GM12872 (cell line): ENCODE results near the gene MROH2A.

Experiments used
- TF ChIP-seq, protein P1 (sequence below): IDR thresholded peaks from 3 replicates; pipeline ENCODE4 v1.5.1; 2011; ENCODE audit warnings: low read depth, mild to moderate bottlenecking, low read length, moderate library complexity; ENCODE audit not compliant: insufficient read depth

Gene MROH2A

DNA sequence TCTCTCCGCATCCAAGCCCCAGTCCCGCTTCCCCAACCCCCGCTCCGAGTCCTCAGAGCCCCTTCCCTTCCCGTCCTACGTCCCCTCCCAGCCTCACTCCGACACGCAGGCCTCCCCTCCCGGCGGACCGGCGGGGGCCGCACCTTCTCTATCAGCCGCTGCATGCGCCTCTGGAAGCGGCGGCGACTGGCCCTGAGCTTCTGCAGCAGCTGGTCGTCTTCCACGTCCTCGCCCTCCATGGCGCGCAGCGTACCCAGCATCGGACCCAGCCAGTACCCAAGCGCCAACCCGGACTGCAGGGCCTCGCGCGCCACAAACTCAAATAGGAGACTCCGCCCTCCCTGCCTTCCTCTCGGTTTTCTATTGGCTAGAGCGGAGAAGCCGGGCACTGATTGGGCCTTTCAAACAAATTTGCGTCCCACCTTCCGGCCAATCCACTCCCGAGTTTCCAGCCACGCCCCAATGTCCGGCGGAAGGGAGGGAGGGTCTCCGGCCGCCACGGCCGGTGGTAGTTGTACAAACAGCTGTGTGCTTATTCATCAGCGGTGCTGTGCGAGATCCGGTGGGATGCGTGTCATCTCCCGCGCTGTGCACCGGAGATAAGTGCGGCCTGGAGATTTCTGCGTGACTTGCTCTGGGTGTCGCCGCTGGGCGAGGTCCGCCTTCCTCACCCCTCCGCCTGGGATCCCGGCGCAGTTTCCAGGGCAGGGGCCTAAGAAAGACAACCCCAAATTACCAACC, 76.3 kb downstream of the MROH2A start, which contains the start of gene HJURP:
HJURP (minus strand) TSS at position 295 of the 741 bp plus-strand sequence; CDS start at position 260, 35 bp downstream.
- TF ChIP-seq, protein P1, sequence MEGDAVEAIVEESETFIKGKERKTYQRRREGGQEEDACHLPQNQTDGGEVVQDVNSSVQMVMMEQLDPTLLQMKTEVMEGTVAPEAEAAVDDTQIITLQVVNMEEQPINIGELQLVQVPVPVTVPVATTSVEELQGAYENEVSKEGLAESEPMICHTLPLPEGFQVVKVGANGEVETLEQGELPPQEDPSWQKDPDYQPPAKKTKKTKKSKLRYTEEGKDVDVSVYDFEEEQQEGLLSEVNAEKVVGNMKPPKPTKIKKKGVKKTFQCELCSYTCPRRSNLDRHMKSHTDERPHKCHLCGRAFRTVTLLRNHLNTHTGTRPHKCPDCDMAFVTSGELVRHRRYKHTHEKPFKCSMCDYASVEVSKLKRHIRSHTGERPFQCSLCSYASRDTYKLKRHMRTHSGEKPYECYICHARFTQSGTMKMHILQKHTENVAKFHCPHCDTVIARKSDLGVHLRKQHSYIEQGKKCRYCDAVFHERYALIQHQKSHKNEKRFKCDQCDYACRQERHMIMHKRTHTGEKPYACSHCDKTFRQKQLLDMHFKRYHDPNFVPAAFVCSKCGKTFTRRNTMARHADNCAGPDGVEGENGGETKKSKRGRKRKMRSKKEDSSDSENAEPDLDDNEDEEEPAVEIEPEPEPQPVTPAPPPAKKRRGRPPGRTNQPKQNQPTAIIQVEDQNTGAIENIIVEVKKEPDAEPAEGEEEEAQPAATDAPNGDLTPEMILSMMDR = no peak

DNA sequence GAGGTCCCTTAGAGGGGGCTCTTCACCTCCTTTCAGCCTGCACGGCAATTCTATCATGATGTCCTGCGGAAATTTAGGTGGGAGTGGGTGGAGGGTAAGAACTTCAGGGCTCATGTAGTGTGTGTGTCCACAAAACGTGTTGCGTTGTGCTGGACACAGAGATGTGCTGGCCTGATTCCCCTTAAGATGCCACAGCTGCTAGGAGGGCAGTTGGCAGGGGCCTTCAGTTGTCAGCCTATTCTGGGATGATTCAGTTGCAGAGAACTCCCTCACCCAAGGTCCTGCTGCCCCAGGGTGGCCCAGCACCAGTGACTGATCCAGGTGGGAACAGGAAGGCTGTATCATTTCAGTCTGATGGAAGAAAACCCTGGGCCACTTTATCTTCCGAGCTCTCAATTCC, 77.2 kb downstream of the MROH2A start:
- TF ChIP-seq, protein P1 = no peak

DNA sequence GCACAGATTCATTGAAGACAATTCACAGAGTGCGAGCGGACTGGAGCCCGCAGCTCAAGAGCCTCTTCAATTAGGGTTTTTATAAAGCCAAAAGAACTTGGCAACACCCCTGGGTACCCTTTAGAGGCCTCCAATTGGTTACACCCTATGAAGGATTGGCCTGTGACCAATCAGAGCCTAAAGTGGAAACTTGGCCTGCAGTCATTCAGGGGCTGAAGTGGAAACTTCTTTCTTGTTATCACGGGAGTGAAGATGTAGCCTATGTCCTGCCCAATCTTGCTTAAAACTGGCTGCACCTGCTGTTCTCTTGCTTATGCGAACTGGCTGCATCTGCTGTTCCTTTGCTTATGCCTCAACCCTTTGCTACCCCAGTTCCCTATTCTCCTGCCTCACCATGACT, 78.1 kb downstream of the MROH2A start:
- TF ChIP-seq, protein P1 = no peak

DNA sequence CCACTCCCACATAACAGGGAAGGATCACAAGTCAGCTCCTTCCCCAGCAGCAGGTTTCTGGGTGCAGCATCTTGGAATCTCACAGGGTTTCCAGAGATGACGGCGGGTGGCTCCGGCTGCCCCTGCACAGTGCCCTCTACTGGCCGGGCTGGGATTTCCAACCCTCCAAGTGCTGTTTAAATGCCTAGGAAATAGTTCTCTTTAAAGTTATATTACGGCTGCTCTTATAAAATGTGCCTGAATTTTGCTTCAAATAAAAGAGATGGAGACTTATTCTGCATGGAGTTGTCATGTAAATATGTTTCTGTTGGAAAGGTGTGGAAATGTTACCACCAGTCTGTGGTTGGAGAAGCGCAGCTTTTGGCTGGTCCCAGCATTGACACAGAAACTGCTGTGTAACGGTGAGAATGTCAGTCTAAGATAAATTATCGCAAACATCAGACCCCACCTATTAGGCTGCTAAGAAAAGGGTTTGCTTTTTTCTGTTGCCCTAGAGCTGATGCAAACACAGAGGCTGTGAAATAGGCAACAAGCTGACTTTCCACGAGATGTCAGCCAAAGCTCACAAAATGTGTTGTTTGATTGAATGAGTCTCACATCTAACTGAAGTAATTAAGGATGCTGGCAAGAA, 79.5 kb downstream of the MROH2A start:
- TF ChIP-seq, protein P1 = peak; percentile 80

DNA sequence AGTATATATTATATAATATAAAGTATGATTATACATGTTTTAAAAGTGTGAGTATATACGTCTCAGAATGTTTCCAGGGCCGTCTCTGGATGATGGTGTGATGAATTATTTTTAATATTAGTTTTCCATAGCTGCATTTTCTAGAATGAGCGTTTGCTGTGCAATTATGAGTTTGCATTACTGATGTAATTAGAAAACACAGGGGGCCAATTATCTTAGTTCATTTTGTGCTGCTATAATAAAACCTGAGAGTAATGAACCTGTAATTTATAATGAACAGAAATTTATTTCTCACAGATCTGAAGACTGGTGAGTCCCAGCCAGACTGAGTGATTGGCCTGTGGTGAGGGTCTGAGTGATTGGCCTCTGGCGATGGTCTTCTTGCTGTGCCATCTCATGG, 80.2 kb downstream of the MROH2A start:
- TF ChIP-seq, protein P1 = no peak

DNA sequence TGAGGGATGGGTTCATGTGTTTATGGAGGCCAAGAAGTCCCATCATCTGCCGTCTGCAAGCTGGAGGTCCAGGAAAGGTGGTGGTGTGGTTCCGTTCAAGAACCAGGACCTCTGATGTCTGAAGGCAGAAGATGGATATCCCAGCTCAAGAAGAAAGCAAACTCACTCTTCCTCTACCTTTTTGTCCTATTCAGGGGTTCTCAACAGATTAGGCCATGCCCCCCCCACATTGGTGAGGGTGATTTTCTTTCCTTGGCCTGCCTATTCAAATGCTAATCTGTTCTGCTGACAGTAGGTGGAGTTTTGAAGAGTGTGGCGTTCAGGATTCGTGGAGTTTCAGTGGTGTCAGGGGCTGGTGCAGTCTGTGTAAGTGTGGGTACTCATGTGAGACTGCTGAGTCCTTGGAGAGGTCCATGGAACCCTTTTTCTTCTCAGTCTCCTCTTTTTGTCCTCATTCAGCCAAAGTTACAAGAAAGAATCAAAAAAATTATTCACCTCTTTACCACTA, 84.2 kb downstream of the MROH2A start:
- TF ChIP-seq, protein P1 = no peak

DNA sequence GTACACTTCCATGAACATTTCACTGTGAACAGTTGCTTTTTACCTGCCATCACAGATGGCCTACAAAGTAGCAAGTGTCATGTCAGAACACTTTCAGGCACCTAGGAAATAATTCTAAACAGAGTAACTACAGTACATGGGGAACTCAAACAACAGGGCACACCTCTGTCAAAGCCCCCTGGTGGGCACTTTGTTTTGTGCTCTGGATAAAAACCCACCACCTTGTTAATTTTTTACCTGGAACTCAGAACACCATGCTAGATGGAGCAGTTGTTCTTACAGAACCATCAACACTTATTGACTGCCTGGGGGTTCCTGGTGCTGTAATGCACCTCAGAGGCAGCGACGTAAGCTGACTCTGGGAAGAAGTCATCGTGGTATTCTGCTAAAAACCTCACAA, 87.7 kb downstream of the MROH2A start:
- TF ChIP-seq, protein P1 = peak; percentile 45; the same call in 2 of the 3 replicates
